ENCODE data around the gene USH2A. TPM values are rescaled to one million over a fixed set of nuclear protein-coding genes. Genes with fewer than 3 reads are reported as not detected.

Gene USH2A
- total RNA-seq, 6 donors from 2014 or later: under 0.01 to 0.11 TPM; not detected in 4

DNA sequence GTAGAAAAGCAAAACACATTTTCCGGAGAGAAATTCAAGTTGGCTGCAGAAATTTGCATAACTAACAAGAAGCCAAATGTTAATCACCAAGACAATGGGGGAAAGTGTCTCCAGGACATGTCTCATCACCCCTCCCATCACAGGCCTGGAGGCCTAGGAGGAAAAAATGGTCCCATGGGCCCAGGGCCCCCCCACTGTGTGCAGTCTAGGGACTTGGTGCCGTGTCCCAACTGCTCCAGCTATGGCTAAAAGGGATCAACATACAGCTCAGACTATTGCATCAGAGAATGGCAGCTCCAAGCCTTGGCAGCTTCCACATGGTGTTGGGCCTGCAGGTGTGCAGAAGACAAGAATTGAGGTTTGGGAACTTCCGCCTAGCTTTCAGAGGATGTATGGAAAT, 138.2 kb downstream of the USH2A start:
- H3K27me3 ChIP-seq: no peaks in the 10 kb centered on the region
- no peak overlapping the region for H3K27ac ChIP-seq
- no peak for ATAC-seq (ENCODE audit: low FRiP score in 2 of 2)
- 63 to 67% methylated on average over 3 of the region's 3 CpGs for WGBS, 2 donors
- TF ChIP-seq, protein P1, sequence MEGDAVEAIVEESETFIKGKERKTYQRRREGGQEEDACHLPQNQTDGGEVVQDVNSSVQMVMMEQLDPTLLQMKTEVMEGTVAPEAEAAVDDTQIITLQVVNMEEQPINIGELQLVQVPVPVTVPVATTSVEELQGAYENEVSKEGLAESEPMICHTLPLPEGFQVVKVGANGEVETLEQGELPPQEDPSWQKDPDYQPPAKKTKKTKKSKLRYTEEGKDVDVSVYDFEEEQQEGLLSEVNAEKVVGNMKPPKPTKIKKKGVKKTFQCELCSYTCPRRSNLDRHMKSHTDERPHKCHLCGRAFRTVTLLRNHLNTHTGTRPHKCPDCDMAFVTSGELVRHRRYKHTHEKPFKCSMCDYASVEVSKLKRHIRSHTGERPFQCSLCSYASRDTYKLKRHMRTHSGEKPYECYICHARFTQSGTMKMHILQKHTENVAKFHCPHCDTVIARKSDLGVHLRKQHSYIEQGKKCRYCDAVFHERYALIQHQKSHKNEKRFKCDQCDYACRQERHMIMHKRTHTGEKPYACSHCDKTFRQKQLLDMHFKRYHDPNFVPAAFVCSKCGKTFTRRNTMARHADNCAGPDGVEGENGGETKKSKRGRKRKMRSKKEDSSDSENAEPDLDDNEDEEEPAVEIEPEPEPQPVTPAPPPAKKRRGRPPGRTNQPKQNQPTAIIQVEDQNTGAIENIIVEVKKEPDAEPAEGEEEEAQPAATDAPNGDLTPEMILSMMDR (IDR thresholded peaks at IDR 0.05): no peak
- no peak for TF ChIP-seq EP300 (IDR thresholded peaks at IDR 0.05)
- no peak for TF ChIP-seq POLR2A (IDR thresholded peaks at IDR 0.05)
- TF ChIP-seq POLR2AphosphoS5 (IDR thresholded peaks at IDR 0.05): no peak
- no peaks in the 10 kb centered on the region for H3K4me1 ChIP-seq
- peaks cover 0 to 6% (median 0%) of the 10 kb centered on the region in 4 donors for H3K9me3 ChIP-seq
- no peak overlapping the region for H3K4me3 ChIP-seq
- no peaks in the 10 kb centered on the region for H3K36me3 ChIP-seq
- DNase-seq: no peak

DNA sequence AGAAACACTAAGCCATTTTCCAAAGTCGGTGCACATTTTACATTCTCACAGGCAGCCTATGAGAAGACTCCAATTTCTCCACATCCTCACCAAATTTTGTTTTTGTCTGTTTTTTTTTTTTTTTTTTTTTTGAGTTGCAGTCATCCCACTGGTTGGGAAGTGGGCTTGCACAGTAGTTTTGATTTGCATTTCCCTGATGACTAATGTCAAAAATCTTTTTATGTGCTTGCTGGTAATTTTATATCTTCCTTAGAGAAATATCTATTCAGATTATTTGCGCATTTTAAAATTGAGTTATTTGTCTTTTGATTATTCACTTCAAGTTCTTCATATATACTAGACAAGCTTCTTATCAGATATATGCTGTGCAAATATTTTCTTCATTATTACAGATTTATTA, 141.5 kb downstream of the USH2A start:
- H3K36me3 ChIP-seq: no peaks in the 10 kb centered on the region
- no peaks in the 10 kb centered on the region for H3K27me3 ChIP-seq
- TF ChIP-seq EP300 (IDR thresholded peaks at IDR 0.05) (no peak), POLR2AphosphoS5 (IDR thresholded peaks at IDR 0.05) (no peak), POLR2A (IDR thresholded peaks at IDR 0.05) (no peak)
- TF ChIP-seq, protein P1 (IDR thresholded peaks at IDR 0.05): no peak
- 90% methylated on average over 2 of the region's 2 CpGs for WGBS, 2 donors
- peaks cover 0 to 6% (median 0%) of the 10 kb centered on the region in 4 donors for H3K9me3 ChIP-seq
- ATAC-seq (ENCODE audit: low FRiP score in 2 of 2) (no peak), DNase-seq (no peak)
- no peak overlapping the region for H3K4me3 ChIP-seq
- H3K4me1 ChIP-seq: no peaks in the 10 kb centered on the region
- no peak overlapping the region for H3K27ac ChIP-seq

DNA sequence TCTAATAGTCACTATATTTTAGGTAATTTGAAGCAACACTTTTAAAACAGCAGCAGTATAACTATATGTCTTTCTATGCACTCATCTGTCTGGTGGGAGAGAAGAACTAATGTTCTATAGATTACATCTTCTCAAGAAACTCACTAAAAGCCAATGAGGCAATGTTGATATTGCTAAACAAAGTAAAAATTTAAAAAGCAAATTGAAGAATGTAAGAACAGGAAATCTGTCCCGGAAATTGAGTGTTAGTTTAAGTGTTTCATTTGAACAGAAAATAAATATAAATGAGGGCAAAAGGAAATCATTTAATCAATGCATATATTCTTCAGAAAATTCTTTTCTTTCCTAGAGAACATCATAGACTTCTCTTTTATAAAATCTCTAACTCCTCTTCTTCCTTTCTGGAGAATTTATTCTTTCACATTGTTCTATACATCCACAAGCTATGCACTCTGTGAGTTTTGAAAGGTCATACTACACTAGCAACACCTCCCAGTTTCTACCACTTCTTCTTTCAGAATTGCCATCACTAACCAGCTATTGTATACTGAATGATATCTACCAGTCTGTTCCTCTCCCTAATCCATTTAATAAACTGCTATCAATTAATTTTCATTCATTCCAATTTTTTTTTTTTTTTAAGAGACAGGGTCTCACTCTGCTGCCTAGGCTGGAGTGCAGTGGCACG, 153.0 kb downstream of the USH2A start:
- no peak for TF ChIP-seq EP300 (IDR thresholded peaks at IDR 0.05)
- TF ChIP-seq POLR2AphosphoS5 (IDR thresholded peaks at IDR 0.05): no peak
- TF ChIP-seq, protein P1 (IDR thresholded peaks at IDR 0.05): no peak
- no peak for TF ChIP-seq POLR2A (IDR thresholded peaks at IDR 0.05)
- H3K36me3 ChIP-seq: no peaks in the 10 kb centered on the region
- no peaks in the 10 kb centered on the region for H3K27me3 ChIP-seq
- no peak overlapping the region for H3K27ac ChIP-seq
- WGBS, 2 donors: 59 to 67% methylated on average over 2 of the region's 2 CpGs
- no peak for ATAC-seq (ENCODE audit: low FRiP score in 2 of 2)
- H3K4me3 ChIP-seq: no peak overlapping the region
- no peaks in the 10 kb centered on the region for H3K4me1 ChIP-seq
- no peak for DNase-seq
- H3K9me3 ChIP-seq: no peaks in the 10 kb centered on the region

DNA sequence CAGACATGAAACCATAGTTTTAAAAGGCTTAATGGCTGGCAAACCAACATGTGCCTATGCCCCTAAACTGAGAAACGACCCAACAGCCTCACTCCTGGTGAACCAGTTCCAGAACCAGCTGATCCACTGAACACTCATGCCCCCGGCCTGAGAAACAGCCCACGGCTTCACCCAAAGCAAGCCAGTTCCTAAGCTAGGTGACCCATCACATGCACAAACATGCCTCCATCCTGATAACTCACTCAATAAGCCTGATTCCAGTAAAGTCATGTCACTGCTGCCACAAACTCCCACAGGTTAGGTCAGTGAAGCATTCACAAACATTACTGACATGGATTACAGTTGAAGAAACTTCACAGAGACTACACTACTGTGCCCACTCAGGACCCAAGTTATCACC, 161.6 kb downstream of the USH2A start:
- DNase-seq (no peak), ATAC-seq (ENCODE audit: low FRiP score in 2 of 2) (no peak)
- Histone ChIP-seq H3K27ac (no peak overlapping the region), H3K9me3 (peaks cover 0 to 6% (median 0%) of the 10 kb centered on the region in 4 donors), H3K36me3 (no peaks in the 10 kb centered on the region), H3K4me3 (no peak overlapping the region), H3K27me3 (no peaks in the 10 kb centered on the region), H3K4me1 (no peaks in the 10 kb centered on the region)
- TF ChIP-seq EP300 (IDR thresholded peaks at IDR 0.05): no peak
- TF ChIP-seq, protein P1 (IDR thresholded peaks at IDR 0.05): no peak
- TF ChIP-seq POLR2AphosphoS5 (IDR thresholded peaks at IDR 0.05): no peak
- TF ChIP-seq POLR2A (IDR thresholded peaks at IDR 0.05): no peak
- WGBS, 2 donors: 69 to 73% methylated on average over 3 of the region's 3 CpGs

DNA sequence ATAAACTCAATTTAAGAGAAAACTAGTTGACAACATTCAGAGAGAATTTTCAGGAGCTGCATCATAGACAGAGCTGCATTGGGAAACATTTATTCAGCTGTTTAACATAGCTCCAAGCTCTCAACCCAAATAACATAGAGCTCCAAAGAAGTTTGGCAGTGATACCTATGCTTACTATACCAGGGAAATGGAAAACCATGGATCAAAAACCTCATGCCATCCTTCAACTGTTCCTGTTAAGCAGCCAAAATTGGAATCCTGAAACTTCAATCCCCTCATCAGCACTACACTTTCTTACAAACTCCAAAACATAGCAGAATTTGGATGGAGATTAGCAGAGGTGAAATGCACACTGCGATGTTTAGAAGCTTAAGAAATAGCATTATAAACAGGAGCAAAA, 164.4 kb downstream of the USH2A start:
- H3K9me3 ChIP-seq: peaks cover 0 to 6% (median 0%) of the 10 kb centered on the region in 4 donors
- no peaks in the 10 kb centered on the region for H3K4me1 ChIP-seq
- 83 to 90% methylated on average over 1 of the region's 1 CpG for WGBS, 2 donors
- TF ChIP-seq, protein P1 (IDR thresholded peaks at IDR 0.05): no peak
- TF ChIP-seq POLR2AphosphoS5 (IDR thresholded peaks at IDR 0.05) (no peak), EP300 (IDR thresholded peaks at IDR 0.05) (no peak), POLR2A (IDR thresholded peaks at IDR 0.05) (no peak)
- DNase-seq (no peak), ATAC-seq (ENCODE audit: low FRiP score in 2 of 2) (no peak)
- H3K4me3 ChIP-seq: no peak overlapping the region
- H3K36me3 ChIP-seq: no peaks in the 10 kb centered on the region
- no peaks in the 10 kb centered on the region for H3K27me3 ChIP-seq
- H3K27ac ChIP-seq: no peak overlapping the region
